Activated CD4-positive, alpha-beta T cell treated with anti-CD3 and anti-CD28 coated beads for 36 hours (primary cell): ENCODE data around the gene ARHGEF12. TPM values are rescaled to one million over a fixed set of nuclear protein-coding genes. Genes with fewer than 3 reads are reported as not detected.

Source experiments
- ATAC-seq: fragments of 200-7000 bp; cut with Tn5 transposase; one replicate; pipeline ENCODE4 v1.10.0; 2021; ENCODE audit warnings: mild to moderate bottlenecking, moderate library complexity
- CTCF ChIA-PET: fragments of 350-600 bp; sonication (Branson Sonifier 250); formaldehyde crosslinking; loops from one replicate; lab custom pipeline; 2021; ENCODE audit warnings: antibody characterized with exemption; lab: Charles Lee
- POLR2A ChIA-PET: fragments of 350-600 bp; sonication (Branson Sonifier 250); formaldehyde crosslinking; loops from one replicate; lab custom pipeline; 2021; ENCODE audit warnings: antibody characterized with exemption, inconsistent platforms; lab: Charles Lee
- DNase-seq: peaks from one replicate; pipeline ENCODE4 v3.0.0-alpha.2; 2020
- H3K27ac Mint-ChIP-seq: one replicate; pipeline ENCODE4 v1.8.0; 2021; ENCODE audit warnings: mixed read lengths
- H3K27me3 Mint-ChIP-seq: one replicate; pipeline ENCODE4 v1.8.0; 2021; ENCODE audit warnings: mixed read lengths
- H3K36me3 Mint-ChIP-seq: one replicate; pipeline ENCODE4 v1.8.0; 2021; ENCODE audit warnings: low read depth, mixed read lengths
- H3K4me1 Mint-ChIP-seq: one replicate; pipeline ENCODE4 v1.8.0; 2021; ENCODE audit warnings: mixed read lengths
- H3K4me3 Mint-ChIP-seq: one replicate; pipeline ENCODE4 v1.8.0; 2021; ENCODE audit warnings: mild to moderate bottlenecking, moderate library complexity, mixed read lengths
- H3K9me3 Mint-ChIP-seq: one replicate; pipeline ENCODE4 v1.8.0; 2021; ENCODE audit warnings: low read depth, mixed read lengths
- intact Hi-C, 2 experiments: fragments of 100-400 bp; cut with DNase I in 1 of 2; cut with micrococcal nuclease in 1 of 2; formaldehyde crosslinking; loops; one replicate each; pipeline versions ENCODE4 v1.14.2 to v1.15.1; 2022 to 2024; cut with DNase I, micrococcal nuclease
- total RNA-seq, 2 experiments: library from RNA; stranded (reverse); gene quantifications; one replicate each; pipeline ENCODE4 v1.2.3, GENCODE V29; 2021

ARHGEF12 gene
- total RNA-seq, 2 experiments from 2014 or later, result 14.3 to 14.5 TPM

GRCh38 chr11:120317689-120318480, 18.3 kb upstream of the ARHGEF12 start:
- CTCF ChIA-PET, result interaction anchor here (0.6 to 1.8 kb wide), 4 partner anchors 9 to 338 kb away, joined by 3 to 10 read pairs (median 4); no protein-coding TSS in a partner anchor
- no peak for DNase-seq
- POLR2A ChIA-PET, result no interaction called here

GRCh38 chr11:120318906-120319305, 17.3 kb upstream of the ARHGEF12 start:
- no peaks in the 10 kb centered on the region for H3K4me1 Mint-ChIP-seq
- no peak overlapping the region for H3K27ac Mint-ChIP-seq
- H3K27me3 Mint-ChIP-seq, result peaks cover 17% of the 10 kb centered on the region
- H3K4me3 Mint-ChIP-seq, result no peak overlapping the region
- no peak for ATAC-seq
- DNase-seq, result no peak
- H3K9me3 Mint-ChIP-seq, result no peaks in the 10 kb centered on the region
- CTCF ChIA-PET, result interaction anchor here (0.6 to 1.8 kb wide), 3 partner anchors 16 to 339 kb away, joined by 3 to 10 read pairs (median 5); no protein-coding TSS in a partner anchor
- H3K36me3 Mint-ChIP-seq, result no peaks in the 10 kb centered on the region
- intact Hi-C loops, result no loop called here
- POLR2A ChIA-PET, result no interaction called here

More at GRCh38 chr11:120317689-120318480, 18.3 kb upstream of the ARHGEF12 start:
- intact Hi-C loops, result no loop called here
- no peaks in the 10 kb centered on the region for H3K9me3 Mint-ChIP-seq
- H3K27ac Mint-ChIP-seq, result no peak overlapping the region
- ATAC-seq, result no peak
- H3K36me3 Mint-ChIP-seq, result no peaks in the 10 kb centered on the region
- peaks cover 9% of the 10 kb centered on the region for H3K27me3 Mint-ChIP-seq
- no peak overlapping the region for H3K4me3 Mint-ChIP-seq
- H3K4me1 Mint-ChIP-seq, result no peaks in the 10 kb centered on the region

- Mint-ChIP-seq H3K27ac (no peak within 1 kb of the TSS), H3K9me3 (no peaks in the 10 kb centered on the region), H3K4me3 (peak within 1 kb of the TSS; percentile 71), H3K36me3 (no peaks in the 10 kb centered on the region), H3K4me1 (peaks cover 15% of the 10 kb centered on the region), H3K27me3 (peaks cover 51% of the 10 kb centered on the region)
- DNase-seq (peak; percentile 72), ATAC-seq (peak; percentile 92)
- ChIA-PET CTCF (interaction anchor here (1.0 kb wide), 1 partner anchor 9 kb away, joined by 5 read pairs; no protein-coding TSS in a partner anchor), POLR2A (no interaction called here)
- intact Hi-C loops, result no loop called here
Measured at GRCh38 chr11:120324932-120325810, 11.0 kb upstream of the ARHGEF12 start, which contains the start of gene TLCD5. Gene TLCD5 (plus strand): TSS chr11:120325299. CDS start chr11:120327442, 2,143 bp downstream.

DNA sequence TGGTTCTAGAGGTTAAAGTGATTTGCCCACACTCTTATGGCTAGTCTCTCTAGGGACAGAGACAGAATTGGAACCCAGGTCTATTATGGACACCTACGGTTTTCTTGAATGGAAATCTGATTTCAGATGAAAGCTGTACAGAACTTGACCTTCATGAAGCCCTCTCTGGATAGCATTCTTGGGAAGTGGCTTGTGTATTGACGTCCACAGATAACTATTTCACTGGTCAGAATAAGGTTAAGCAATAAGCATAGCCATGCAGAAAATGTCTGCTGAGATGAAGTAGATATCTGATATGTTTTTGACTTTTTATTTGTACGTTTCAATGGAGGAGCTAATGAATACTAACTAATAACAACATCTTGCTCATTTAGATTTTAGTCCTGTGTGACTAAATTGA, 10.0 kb upstream of the ARHGEF12 start:
- Mint-ChIP-seq H3K27me3 (peaks cover 55% of the 10 kb centered on the region), H3K36me3 (no peaks in the 10 kb centered on the region), H3K27ac (no peak overlapping the region), H3K9me3 (no peaks in the 10 kb centered on the region), H3K4me1 (peaks cover 15% of the 10 kb centered on the region), H3K4me3 (peak overlapping the region; percentile 60)
- POLR2A ChIA-PET, result no interaction called here
- ATAC-seq (no peak), DNase-seq (no peak)
- CTCF ChIA-PET, result interaction anchor here (0.7 to 1.4 kb wide), 3 partner anchors 9 to 26 kb away, joined by 3 to 4 read pairs (median 3); no protein-coding TSS in a partner anchor
- intact Hi-C loops, result no loop called here

DNA sequence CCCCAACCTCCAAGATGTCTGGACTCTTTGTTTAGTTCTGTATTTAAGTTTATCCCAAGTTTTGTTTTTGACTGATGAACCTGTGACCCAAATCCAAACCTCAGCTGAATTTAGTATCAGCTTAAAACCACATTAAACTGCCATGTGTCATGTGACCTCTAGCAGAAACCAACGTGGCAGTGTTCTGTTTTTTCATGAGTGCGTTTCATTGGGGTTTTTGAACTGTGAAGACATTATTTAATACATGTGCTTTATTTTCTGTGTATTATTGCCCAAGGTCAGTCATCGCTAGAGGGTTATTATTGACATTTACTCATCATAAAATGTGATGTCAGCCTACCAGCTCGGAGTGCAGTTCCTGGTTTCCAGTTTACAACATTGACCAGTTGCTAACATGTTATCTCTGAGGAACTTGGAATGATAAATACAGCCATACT, 9.3 kb upstream of the ARHGEF12 start:
- ChIA-PET POLR2A (no interaction called here), CTCF (interaction anchor here (0.6 to 1.4 kb wide), 3 partner anchors 9 to 659 kb away, joined by 3 to 4 read pairs (median 3); no protein-coding TSS in a partner anchor)
- DNase-seq (no peak), ATAC-seq (no peak)
- peaks cover 55% of the 10 kb centered on the region for H3K27me3 Mint-ChIP-seq
- no peaks in the 10 kb centered on the region for H3K36me3 Mint-ChIP-seq
- peaks cover 15% of the 10 kb centered on the region for H3K4me1 Mint-ChIP-seq
- intact Hi-C loops, result no loop called here
- H3K4me3 Mint-ChIP-seq, result no peak overlapping the region
- no peak overlapping the region for H3K27ac Mint-ChIP-seq
- H3K9me3 Mint-ChIP-seq, result no peaks in the 10 kb centered on the region

GRCh38 chr11:120327311-120327710, 8.9 kb upstream of the ARHGEF12 start:
- ChIA-PET POLR2A (interaction anchor here (0.5 kb wide), 1 partner anchor 17 kb away, joined by 3 read pairs; no protein-coding TSS in a partner anchor), CTCF (no interaction called here)
- DNase-seq (no peak), ATAC-seq (no peak)
- peaks cover 55% of the 10 kb centered on the region for H3K27me3 Mint-ChIP-seq
- no peaks in the 10 kb centered on the region for H3K36me3 Mint-ChIP-seq
- H3K4me1 Mint-ChIP-seq, result peaks cover 15% of the 10 kb centered on the region
- H3K4me3 Mint-ChIP-seq, result no peak overlapping the region
- intact Hi-C loops, result no loop called here
- H3K27ac Mint-ChIP-seq, result no peak overlapping the region
- H3K9me3 Mint-ChIP-seq, result no peaks in the 10 kb centered on the region

- Mint-ChIP-seq H3K36me3 (no peaks in the 10 kb centered on the region), H3K27ac (no peak overlapping the region), H3K4me1 (peaks cover 15% of the 10 kb centered on the region), H3K4me3 (no peak overlapping the region), H3K27me3 (peaks cover 47% of the 10 kb centered on the region), H3K9me3 (no peaks in the 10 kb centered on the region)
- no peak for ATAC-seq
- intact Hi-C loops, result no loop called here
- DNase-seq, result no peak
- ChIA-PET CTCF (no interaction called here), POLR2A (no interaction called here)
Measured at GRCh38 chr11:120329556-120329955, 6.7 kb upstream of the ARHGEF12 start.

- DNase-seq (no peak), ATAC-seq (no peak)
- Mint-ChIP-seq H3K27me3 (peaks cover 43% of the 10 kb centered on the region), H3K36me3 (no peaks in the 10 kb centered on the region), H3K4me1 (peaks cover 15% of the 10 kb centered on the region), H3K27ac (no peak overlapping the region), H3K9me3 (no peaks in the 10 kb centered on the region), H3K4me3 (no peak overlapping the region)
- CTCF ChIA-PET, result interaction anchor here (0.6 kb wide), 1 partner anchor 661 kb away, joined by 3 read pairs; no protein-coding TSS in a partner anchor
- POLR2A ChIA-PET, result no interaction called here
- intact Hi-C loops, result loop anchor here in 1 of 2 experiments (10.0 kb wide), 2 partner anchors 105 to 355 kb away; no protein-coding TSS in a partner anchor
Measured at GRCh38 chr11:120330045-120330444, 6.2 kb upstream of the ARHGEF12 start.

DNA sequence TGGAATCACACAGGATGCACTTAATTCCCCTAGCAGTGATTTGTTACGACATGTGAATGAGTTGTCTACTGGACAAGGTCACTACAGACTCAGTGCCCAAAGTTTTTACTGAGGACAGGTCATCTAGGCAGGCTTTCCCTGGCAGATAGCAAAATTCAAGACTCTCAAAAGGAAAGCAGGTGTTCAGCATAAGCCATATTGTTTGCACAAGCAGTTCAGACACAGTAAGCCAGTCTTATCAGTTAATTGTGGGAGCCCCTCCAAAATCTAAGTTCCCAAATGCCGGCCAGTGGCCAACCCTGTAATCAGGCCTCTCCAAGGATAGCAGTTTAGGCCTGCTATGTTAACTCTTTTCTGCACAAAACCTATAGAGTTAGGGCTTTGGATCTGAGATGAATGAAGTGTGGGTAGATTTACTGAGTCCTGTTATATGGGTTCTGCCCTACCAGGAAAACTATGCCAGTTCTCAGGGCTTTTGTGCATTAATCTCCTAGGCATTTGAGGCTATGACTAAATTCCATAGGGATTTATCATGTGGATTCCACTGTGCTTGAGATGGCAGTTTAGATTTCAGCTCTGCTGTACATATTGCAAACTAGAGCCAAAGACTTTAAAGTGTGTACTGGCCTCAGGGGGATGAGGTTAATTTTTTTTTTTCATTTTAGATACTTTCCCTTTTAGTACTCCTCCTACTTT, 4.8 kb upstream of the ARHGEF12 start:
- peaks cover 12% of the 10 kb centered on the region for H3K4me1 Mint-ChIP-seq

GRCh38 chr11:120332822-120333716, 3.1 kb upstream of the ARHGEF12 start:
- H3K9me3 Mint-ChIP-seq, result no peaks in the 10 kb centered on the region
- peaks cover 15% of the 10 kb centered on the region for H3K4me1 Mint-ChIP-seq
- DNase-seq (no peak), ATAC-seq (no peak)
- peaks cover 37% of the 10 kb centered on the region for H3K27me3 Mint-ChIP-seq
- POLR2A ChIA-PET, result no interaction called here
- H3K27ac Mint-ChIP-seq, result no peak overlapping the region
- intact Hi-C loops, result loop anchor here in 1 of 2 experiments (10.0 kb wide), 2 partner anchors 102 to 352 kb away; no protein-coding TSS in a partner anchor
- CTCF ChIA-PET, result interaction anchor here (0.7 to 1.2 kb wide), 2 partner anchors 9 to 213 kb away, joined by 3 read pairs; no protein-coding TSS in a partner anchor
- H3K4me3 Mint-ChIP-seq, result no peak overlapping the region
- H3K36me3 Mint-ChIP-seq, result no peaks in the 10 kb centered on the region

More for the DNA sequence above, 4.8 kb upstream of the ARHGEF12 start:
- Mint-ChIP-seq H3K9me3 (no peaks in the 10 kb centered on the region), H3K27ac (no peak overlapping the region), H3K27me3 (peaks cover 38% of the 10 kb centered on the region), H3K4me3 (no peak overlapping the region), H3K36me3 (no peaks in the 10 kb centered on the region)
- POLR2A ChIA-PET, result no interaction called here
- DNase-seq, result no peak
- ATAC-seq, result no peak
- intact Hi-C loops, result loop anchor here in 1 of 2 experiments (10.0 kb wide), 2 partner anchors 103 to 353 kb away; no protein-coding TSS in a partner anchor
- CTCF ChIA-PET, result no interaction called here
